HG03064 (cell line): ENCODE measurements around the gene KCNJ9.

ENCODE experiments used
- ATAC-seq: cut with Tn5 transposase; IDR thresholded peaks from one replicate; pipeline ENCODE4 v1.9.1; 2021; ENCODE audit warnings: low read depth; ENCODE audit not compliant: unreplicated experiment

The KCNJ9 gene

GRCh38 chr1:160139840-160140239, 58.5 kb downstream of the KCNJ9 start:
- ATAC-seq: no peak
